ENCODE data around the gene EPHA4.

EPHA4 gene

DNA sequence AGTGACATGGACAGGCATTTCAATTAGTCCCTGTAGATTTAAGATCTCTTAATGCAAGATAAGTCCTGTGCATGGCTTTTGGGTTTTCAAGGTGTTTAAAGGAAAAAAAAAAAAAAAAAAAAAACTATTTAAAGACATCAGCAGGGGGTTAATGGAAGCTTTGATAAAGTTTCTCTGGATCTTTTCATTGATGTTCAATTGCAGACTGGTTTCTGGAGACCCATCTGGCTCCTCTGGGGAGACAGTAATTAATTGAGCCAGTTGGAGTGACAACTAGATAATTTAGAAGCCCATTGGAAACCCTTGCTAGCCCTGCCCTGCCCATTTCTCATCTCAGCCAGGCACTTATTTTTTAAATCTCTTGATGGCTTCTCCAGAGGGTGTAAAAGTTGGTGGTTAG lies 98.7 kb downstream of the EPHA4 start:
- DNase-seq (ENCODE audit: low read depth): no peak

DNA sequence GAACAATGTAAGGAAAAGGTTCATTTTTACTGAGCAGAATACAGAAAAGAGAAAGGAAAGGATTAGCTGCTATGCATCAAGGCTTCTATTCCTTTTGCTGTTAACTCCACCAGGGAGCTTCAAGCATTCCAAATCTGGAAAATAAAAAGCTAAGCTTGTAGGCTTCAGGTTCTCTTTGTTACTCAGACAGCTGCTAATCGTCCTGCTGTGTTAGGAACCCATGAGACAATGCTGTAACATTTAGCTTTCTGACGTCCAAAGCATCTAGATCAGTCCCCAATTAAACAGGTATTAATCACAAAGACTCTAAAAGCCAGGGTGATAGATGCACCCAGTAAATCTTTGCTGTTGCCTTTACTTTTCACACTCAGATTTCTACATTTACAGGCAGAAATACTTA lies 103.8 kb downstream of the EPHA4 start:
- no peak for DNase-seq (ENCODE audit: low read depth)

DNA sequence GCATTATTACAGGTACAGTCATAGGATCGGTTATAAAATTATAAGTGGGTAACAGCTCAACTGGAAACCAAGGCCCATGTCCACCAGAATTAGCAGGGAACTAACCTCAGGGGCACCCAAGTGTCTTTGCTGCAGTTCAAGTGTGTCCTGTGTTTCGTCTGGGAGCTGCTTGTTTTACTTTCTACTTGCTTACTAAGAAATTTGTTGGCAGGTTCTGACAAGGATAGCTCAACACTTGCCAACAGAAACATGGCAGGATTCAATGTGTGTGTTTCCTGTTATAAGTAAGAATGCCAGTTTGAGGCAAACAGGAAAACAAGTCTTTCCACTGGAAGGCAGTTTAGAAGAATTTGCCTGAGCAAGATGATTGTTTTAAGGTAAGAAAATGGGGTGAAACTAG lies 104.5 kb downstream of the EPHA4 start:
- DNase-seq (ENCODE audit: low read depth): no peak

DNA sequence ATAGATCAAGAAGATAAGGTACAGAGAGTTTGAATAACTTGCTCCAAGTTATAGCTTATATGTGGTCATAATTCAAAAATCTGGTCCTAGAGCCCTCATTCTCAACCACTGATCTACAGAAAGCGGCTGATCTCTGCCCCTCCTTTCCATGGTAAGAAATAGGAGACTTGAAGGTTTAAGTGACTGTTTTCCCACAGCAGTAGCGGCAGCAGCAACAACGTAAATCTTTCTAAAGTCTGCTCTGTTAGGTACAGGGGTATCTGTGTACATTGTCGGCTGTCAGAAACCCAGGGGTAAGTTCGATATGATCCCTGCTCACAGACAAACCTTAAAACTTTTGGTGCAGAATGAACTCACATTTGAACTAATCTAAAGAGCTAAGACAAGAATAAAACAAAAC lies 105.4 kb downstream of the EPHA4 start:
- DNase-seq (ENCODE audit: low read depth): no peak

DNA sequence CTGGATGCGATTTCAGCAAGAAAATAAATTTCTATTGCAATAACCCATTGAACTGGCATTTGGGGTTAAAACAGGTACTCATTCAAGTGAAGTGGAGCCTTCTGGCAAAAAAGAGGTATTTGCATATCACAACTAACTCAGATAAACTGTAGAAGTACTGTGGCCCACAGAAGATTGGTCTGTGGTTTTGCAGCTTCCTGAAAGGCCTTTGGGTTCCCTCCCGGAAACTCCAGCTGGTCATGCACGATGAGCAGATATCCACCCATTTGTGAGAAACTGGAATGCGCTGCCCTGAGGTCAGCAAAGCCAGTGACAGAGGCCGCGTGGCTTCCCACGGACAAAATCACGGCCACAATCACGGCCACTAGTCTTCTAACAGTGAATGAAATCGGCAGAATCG lies 106.3 kb downstream of the EPHA4 start:
- DNase-seq (ENCODE audit: low read depth): no peak

DNA sequence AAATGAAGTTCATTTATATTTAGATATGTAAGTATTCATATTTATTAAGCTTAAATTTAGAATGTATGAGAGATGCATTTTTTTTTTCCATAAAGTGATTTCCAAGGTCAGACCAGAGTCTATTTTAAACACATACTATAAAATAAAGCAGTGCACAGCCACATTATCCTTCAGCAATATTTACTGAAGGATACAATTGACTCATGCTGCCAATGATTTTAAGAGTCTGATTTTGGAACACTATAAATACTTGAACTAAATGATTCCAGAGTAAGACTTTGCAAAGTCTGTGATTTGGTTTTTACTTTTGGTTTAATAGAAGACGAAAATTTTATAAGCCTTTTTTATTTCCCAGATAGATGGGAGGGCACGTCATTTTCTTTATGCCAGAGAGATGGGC lies 107.1 kb downstream of the EPHA4 start:
- DNase-seq (ENCODE audit: low read depth): no peak

DNA sequence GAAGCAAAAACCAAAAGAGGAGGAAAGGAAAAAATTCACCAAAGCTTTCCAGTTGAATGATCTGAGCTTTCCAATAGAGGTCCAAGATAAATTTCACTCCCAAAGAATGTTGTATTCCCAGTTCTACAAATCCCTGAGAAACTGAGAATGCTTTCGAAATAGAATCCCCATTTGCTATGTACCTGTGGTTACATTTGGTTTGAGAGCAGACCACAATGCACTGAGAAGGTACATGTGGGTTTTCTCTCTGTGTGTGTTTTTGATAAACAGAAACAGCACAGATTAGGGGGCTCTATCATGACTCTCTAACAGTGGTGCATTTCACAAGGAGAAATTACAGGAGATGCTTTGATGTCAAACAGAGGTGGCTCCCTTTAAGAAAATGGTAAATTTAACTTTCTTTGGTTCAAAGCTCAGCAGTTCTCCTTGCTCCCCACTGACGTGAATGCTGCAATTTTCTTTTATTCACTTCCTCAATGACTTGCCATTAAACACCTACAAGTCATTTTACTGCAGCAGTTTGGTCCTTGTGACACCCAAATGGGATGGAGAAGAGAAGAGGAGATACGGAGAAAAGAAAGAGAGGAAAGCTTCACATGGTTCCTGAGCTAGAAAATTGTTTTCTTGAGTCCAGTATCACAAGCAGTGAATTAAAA lies 108.7 kb downstream of the EPHA4 start:
- DNase-seq (ENCODE audit: low read depth): no peak

DNA sequence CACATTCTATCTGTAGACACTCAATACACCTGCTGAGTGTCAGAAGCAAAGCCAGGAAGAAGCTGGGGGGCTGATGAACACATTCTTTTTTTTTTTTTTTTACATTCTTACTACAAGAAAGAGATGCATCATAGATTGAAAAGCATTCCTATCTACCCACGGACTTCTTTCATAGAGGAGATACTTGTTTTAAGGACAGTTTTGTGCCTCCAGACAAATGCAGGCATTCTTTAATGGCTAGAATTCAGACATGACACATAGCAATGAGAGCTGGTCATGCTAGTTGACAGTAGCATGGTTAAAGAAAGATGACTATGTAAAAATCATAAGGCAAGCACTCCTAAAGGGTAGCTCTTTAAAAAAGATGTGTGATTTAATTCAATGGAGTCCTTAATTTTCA lies 110.2 kb downstream of the EPHA4 start:
- DNase-seq (ENCODE audit: low read depth): no peak

DNA sequence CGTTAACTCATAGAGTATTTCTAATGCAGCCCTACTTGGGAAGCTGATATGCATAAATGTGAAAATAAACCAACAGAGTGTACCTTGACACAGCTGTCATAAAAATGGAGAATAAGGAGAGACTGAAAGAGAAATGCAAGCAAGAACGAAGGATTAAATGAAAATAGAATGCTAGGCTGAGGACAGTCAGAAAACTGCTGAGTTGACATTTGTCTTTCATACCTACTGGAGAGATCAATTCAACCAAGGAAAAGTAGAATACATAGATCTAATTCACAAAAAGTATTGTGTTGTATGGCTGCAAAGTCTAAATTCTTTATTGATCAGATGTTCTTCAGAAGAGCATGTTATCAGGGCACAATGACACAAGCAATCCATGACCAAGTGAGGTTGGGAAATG lies 112.0 kb downstream of the EPHA4 start:
- DNase-seq (ENCODE audit: low read depth): no peak

DNA sequence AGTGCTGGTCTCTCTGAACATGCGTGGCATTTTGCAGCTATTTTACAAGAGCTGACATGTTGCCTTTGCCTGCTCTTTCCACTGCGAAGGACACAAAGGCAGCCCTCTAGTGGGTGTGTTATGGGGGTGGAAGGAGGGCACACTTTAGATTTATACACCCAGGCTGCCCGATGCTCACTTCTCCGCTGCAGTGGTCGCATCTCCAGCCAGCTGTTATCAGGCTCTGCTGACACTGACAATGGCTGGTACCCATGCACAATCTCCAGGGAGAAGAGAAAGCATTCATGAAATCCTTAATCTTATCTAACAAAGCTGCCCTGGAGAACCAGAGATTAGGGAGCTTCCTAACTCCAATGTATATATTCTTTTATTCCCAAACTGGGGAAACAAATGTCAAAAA lies 113.5 kb downstream of the EPHA4 start:
- no peak for DNase-seq (ENCODE audit: low read depth)

DNA sequence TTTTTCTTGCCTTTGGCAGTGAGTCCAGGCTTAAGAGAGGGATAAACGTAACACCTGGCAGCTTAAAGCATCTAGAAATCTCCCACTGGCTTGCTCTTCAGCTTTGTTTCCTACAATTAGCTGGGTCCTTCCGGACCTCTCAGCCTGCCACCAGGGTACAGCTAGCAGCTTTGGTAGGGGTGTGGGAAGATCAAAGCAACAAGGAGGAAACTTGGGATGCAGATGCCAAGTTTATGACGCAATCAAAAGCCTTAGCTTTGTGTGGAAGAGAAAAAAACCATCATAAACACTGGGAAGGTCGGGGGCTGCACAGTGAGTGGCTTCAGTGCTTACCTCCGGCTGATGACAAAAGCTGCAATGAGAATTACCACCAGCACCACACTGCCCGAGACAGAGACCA lies 116.9 kb downstream of the EPHA4 start:
- no peak for DNase-seq (ENCODE audit: low read depth)

DNA sequence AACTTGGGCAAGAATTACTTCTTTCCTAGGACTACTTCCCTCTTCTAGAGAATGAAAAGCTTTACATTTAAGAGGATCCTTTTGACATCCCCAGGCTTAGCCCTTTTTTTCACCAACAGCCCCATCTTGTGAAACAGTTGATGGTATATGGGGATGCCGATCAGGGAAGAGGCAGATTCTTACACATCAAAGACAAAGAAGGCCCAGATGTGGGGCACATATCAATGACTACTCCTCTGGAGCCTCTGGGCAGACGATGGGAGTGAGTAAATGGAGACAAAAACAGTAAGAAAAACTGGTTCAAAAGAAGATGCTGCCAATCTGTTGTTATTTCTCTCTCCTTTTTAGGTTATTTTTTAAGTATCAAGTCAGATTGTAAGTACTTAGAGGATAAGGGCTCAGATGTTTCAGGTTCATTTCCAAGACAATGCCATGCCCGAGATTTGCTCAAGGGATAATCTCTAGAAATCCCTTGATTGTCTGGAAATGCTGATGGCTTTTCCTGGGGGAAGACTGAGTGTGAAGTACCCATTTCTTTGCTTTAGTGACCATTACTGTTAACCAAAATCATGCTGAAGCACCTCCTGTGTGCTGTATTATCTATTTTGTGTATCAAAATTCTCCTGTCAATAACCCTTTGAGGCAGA lies 117.5 kb downstream of the EPHA4 start:
- DNase-seq (ENCODE audit: low read depth): no peak

DNA sequence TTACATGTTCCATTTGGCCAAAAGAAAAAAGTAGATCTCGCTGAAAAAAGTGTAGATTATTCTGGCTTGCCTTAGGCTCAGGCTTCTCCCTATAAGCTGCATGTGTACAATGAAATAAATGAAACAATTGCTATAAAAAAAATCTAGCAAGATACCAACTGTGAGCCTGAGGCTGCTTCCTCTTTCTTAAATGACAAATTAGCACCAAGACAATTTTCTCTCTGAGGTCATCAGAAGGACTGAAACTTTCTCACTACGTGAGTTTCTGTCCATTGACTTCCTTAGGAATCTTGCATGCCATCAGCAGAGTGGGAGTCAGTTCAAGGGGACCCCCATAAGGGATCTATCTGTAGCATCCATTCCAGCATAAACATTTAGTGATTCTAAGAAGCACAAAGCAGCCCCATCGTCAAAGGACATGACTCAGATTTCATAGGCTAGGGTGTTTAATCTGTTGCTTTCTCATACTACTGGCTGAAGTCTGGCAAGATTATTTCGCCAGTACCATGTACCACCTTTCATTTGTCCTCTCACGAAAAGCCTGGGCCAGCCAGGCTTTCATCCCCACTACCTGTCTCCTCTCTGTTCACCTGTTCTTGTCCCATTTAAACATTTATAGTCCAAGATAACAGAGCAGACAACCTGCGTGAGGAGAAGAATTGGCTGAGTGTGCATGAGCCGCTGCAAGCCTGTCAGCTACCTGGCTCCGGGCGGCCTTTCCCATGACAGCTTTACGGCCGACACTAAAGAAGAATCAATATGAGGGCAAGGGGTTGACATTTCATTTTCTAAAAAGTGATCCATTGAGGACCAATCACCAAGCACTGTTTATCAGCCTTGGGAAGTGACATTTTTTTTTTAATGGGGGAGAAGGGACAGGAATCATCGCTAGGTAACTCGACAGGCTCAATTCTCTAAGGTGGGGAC lies 120.0 kb downstream of the EPHA4 start:
- DNase-seq (ENCODE audit: low read depth): no peak

DNA sequence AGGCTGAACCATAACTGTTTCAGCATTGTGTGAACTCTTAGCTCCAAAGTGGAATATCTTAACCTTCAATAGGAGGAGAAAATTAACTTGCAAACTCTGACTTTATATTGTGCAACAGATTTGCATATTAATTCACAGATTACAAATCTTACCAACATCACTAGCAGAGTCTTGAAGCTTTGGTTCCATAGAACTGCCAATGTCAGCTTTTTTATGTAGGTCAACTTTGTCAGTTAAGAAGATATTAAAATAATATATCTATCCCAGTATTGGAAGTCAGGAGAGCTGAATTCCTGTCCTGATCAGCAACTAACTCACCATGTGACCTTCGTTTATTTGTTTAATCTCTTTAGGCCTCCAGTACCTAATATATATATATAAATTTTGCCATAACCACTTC lies 121.8 kb downstream of the EPHA4 start:
- DNase-seq (ENCODE audit: low read depth): no peak

DNA sequence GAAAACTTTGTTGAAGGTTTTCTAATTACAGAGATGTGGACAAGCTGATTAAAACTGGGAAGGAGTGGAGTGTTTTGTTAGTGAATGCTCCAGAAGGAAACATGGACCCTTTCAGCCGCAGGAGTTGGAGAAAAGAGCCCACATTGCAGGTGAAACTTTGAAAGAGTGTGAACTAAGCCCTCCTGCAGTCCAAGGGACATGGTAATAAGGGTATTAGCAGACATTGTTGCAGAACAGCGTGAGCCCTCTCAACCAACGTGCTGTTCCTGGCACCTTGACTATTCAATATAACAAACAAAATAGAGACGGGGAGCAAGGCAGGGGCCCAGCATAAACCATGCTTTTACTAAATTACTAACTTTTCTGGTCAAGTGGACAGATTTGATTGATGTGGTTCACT lies 122.7 kb downstream of the EPHA4 start:
- no peak for DNase-seq (ENCODE audit: low read depth)

DNA sequence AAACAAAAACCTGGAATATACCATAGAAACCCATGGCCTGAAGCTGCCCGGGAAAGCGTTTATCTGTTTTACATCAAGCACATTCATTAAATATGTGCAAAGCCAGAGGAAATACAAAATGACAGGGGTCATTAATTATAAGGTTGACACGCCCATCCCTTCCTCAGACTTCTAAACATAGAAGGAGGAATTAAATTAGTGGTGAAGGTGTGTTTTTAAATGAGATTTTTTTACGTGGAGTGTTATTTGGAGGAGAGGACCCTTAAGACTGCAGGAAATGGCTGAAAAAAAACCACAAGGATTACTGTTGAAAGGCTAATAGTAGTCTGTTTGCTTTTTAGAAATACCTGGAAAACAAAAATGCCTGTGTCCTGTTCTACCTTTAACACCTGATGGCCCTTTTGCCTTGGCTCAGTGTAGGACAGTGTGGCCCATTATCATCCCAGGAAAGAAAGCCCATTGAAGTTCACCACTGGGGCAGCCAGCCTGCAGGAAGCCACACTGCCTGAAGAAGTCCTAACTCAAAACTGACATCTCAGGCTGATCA lies 123.2 kb downstream of the EPHA4 start:
- no peak for DNase-seq (ENCODE audit: low read depth)

DNA sequence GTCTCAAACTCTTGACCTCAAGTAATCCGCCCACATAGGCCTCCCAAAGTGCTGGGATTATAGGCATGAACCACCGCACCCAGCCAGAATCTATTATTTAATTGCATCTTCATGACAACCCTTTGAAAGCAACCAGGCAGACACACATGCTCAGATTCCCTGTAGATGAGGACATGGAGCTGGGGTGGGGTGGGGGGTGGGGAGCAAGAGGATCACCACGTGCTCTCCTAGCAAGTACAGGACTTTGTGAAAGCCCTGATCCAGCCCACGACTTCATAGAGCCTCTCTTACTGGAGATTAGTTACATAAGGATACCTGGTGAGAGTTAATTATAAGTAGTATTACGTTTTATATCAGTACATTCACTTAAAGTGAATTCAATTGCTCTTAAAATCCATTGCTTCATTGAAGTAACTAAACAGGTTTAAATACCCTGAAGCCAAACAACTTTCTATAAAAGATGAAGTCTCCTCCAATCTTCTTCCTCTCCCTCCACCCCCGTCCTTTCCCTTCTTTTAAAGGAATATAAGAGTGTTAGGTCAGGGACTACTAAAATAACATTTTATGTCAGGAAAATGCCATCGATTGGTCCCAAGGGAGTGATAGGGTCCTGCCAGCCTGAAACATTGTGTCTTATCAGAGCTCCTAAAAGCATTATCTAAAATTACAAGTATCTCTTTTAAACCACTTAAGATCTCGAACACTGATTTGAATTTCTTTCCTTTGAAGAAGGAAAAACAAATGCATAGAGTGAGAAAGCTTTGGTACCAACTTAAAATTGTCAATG lies 123.9 kb downstream of the EPHA4 start:
- no peak for DNase-seq (ENCODE audit: low read depth)

DNA sequence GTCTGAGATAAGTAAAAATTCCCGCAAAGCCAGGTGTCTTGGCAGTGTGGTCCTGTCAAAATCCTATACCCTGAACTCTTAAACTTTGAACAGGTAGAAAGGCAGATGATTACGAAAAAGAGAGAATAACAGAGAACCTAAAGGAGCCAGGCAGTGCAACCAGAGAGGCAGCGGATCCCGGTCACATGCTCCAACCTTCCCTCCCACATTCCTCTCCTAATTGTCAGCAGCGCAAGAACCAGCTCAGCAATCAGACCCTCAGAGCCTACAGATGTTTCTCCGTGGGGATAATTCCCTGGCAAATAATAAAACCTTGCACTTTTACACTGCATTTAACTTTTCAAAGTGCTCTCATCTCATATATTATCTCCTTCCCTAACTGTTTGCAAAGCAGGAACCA lies 124.8 kb downstream of the EPHA4 start:
- no peak for DNase-seq (ENCODE audit: low read depth)

DNA sequence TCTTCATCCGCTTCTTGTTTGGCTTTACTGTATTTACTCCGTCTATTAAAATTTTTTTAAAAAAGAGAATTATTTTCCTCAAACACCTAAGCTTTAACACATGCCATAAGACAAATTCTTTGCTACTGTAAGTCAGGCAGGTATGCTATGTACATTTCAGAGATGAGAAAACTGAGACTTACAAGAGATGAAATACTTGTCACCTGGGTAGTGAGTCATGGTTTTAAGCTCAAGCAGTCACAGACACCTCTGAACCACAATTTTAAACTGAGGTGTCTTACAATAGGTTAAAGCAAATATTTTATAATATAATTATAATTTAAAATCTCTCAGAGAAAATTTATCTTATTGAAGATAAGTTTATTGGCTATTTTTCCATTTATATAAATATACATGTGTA lies 126.0 kb downstream of the EPHA4 start:
- no peak for DNase-seq (ENCODE audit: low read depth)

DNA sequence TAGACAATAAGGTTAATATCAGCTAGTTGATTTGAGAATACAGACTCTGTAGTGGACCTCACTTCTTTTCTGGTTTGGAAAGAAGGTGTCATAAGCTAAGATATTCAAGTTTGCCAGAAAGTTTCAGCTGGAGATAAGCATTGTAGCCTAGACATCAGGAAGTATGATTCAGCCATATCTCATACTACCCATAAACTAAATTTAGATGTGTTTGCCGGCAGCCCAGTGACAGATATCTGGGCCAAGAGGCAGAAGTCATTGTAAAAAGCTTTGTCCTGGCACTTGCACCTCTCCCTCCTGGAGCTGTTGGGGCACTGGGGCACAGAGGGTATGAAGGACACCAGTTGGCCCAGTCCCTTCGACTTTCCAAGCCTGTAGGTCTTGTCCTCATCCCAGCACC lies 128.0 kb downstream of the EPHA4 start:
- no peak for DNase-seq (ENCODE audit: low read depth)

DNA sequence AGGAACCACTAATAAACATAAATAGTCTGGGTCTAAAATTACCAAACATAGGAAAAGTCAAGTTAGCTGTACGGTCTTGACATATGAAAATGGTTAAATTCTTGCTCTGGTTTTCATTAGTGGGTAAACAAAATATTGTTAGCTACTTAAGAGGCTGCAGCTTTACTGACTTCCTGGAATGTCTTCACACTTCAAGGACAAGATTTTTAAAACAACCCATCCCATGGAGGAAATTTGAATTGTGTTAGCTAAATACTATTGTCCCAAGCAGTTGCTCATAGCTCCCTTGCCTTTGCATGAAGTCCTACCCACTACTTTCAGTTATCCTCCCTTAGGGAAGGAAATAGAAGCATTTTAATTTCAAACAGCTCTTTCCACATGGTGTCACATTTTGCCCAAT lies 128.5 kb downstream of the EPHA4 start:
- DNase-seq (ENCODE audit: low read depth): no peak

DNA sequence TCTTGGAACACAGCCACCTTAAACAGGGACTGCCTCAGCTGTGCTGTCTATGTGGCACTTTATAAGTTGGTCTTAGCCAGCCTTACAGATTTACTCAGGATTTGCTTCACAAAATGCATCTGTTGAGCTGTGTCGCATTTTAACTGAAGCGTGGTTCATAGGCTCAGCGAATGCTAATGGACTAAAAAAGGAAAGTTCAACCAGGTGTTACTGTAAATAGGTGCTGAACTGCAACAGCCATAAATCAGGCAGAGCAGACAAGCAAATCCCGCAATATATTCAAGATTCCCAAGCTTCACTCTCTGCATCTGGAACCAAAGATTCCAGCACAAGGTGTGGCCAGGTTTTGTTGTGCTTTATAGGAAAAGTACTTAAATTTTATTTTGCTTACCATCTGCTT lies 130.0 kb downstream of the EPHA4 start:
- no peak for DNase-seq (ENCODE audit: low read depth)

All from HS-27A (cell line).